Calu3 (cell line): ENCODE results near the gene CSTPP1. TPM values are rescaled to one million over a fixed set of nuclear protein-coding genes. Genes with fewer than 3 reads are reported as not detected.

Experiments used
- BruUV-seq: library from RNA; stranded (reverse); fragments of 400-500 nt; replicated peaks from 2 replicates; lab custom pipeline; 2021; lab: Mats Ljungman, UMichigan
- CTCF ChIA-PET: fragments of 300-600 bp; sonication (Branson Sonifier 250); formaldehyde crosslinking; loops from one replicate; lab custom pipeline; 2022; ENCODE audit warnings: antibody characterized with exemption; lab: Charles Lee
- DNase-seq: peaks from one replicate; pipeline ENCODE4 v3.0.0; 2022
- H3K27ac Mint-ChIP-seq: one replicate; pipeline ENCODE4 v1.8.0; 2022; ENCODE audit warnings: mixed read lengths; ENCODE audit not compliant: unreplicated experiment
- H3K27me3 Mint-ChIP-seq: one replicate; pipeline ENCODE4 v1.8.0; 2022; ENCODE audit warnings: mixed read lengths; ENCODE audit not compliant: unreplicated experiment
- H3K36me3 Mint-ChIP-seq: one replicate; pipeline ENCODE4 v1.8.0; 2022; ENCODE audit warnings: mild to moderate bottlenecking, moderate library complexity, mixed read lengths; ENCODE audit not compliant: insufficient read depth, unreplicated experiment
- H3K4me1 Mint-ChIP-seq: one replicate; pipeline ENCODE4 v1.8.0; 2022; ENCODE audit warnings: mild to moderate bottlenecking, low read depth, mixed read lengths; ENCODE audit not compliant: unreplicated experiment
- H3K4me3 Mint-ChIP-seq: one replicate; pipeline ENCODE4 v1.8.0; 2022; ENCODE audit warnings: mild to moderate bottlenecking, low read depth, moderate library complexity, mixed read lengths; ENCODE audit not compliant: unreplicated experiment
- H3K9me3 Mint-ChIP-seq: one replicate; pipeline ENCODE4 v1.8.0; 2022; ENCODE audit warnings: low read depth, mixed read lengths; ENCODE audit not compliant: unreplicated experiment
- intact Hi-C: fragments of 100-400 bp; cut with micrococcal nuclease; formaldehyde crosslinking; loops from one replicate; pipeline ENCODE4 v1.10.0; 2022; ENCODE audit not compliant: unreplicated experiment
- total RNA-seq: library from RNA; stranded (reverse); gene quantifications from 2 replicates; pipeline ENCODE4 v1.2.3, GENCODE V29; 2022
- TF ChIP-seq, protein P1 (sequence below): fragments of 200-600 bp; IDR thresholded peaks from one replicate; pipeline ENCODE4 v1.8.0; 2022; ENCODE audit warnings: antibody characterized with exemption; ENCODE audit not compliant: unreplicated experiment

The CSTPP1 gene
- total RNA-seq, 1 experiment from 2014 or later = 23.2 TPM

DNA sequence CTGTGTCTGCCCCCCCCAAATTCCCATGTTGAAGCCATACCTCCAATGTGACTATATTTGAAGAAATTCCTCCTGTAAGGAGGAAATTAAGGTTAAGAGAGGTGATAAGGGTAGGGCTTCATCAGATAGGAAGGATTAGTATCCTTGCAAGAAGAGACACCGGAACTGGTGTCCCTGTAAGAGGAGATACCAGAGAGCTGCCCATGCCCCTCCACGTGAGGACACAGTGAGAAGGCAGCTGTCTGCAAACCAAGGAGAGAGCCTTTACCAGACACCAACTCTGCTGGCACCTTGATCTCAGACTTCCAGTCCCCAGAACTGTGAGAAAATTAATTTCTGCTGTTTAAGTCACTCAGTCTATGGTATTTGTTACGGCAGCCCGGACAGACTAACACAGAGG is 130.8 kb downstream of the CSTPP1 start:
- H3K4me3 Mint-ChIP-seq = no peak overlapping the region

DNA sequence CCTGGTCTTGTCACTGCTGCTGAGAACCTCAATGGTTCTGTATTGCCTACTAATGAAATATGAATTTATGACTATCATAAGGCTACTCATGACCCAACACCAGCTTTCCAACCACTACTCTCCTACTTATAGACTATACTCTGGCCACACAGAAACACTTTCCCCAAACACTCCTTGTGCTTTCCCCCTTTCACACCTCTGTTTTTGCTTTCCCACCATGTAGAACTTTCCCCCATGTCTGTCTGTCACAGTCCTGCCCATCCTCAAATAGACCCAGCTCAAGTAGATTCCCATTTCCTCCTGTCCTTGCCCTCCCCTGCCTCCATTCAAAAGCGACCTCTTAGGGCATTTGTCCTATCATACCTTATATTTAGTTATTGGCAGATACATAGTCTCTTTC is 134.2 kb downstream of the CSTPP1 start:
- H3K27ac Mint-ChIP-seq = no peak overlapping the region
- intact Hi-C loops = no loop called here

More for the DNA sequence above, 130.8 kb downstream of the CSTPP1 start:
- Mint-ChIP-seq H3K27ac (no peak overlapping the region), H3K4me1 (peaks cover 11% of the 10 kb centered on the region), H3K36me3 (no peaks in the 10 kb centered on the region), H3K27me3 (no peaks in the 10 kb centered on the region), H3K9me3 (no peaks in the 10 kb centered on the region)
- intact Hi-C loops = no loop called here
- TF ChIP-seq, protein P1, sequence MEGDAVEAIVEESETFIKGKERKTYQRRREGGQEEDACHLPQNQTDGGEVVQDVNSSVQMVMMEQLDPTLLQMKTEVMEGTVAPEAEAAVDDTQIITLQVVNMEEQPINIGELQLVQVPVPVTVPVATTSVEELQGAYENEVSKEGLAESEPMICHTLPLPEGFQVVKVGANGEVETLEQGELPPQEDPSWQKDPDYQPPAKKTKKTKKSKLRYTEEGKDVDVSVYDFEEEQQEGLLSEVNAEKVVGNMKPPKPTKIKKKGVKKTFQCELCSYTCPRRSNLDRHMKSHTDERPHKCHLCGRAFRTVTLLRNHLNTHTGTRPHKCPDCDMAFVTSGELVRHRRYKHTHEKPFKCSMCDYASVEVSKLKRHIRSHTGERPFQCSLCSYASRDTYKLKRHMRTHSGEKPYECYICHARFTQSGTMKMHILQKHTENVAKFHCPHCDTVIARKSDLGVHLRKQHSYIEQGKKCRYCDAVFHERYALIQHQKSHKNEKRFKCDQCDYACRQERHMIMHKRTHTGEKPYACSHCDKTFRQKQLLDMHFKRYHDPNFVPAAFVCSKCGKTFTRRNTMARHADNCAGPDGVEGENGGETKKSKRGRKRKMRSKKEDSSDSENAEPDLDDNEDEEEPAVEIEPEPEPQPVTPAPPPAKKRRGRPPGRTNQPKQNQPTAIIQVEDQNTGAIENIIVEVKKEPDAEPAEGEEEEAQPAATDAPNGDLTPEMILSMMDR = no peak
- no TSS peak for BruUV-seq
- peak; percentile 7 for DNase-seq
- CTCF ChIA-PET = no interaction called here

DNA sequence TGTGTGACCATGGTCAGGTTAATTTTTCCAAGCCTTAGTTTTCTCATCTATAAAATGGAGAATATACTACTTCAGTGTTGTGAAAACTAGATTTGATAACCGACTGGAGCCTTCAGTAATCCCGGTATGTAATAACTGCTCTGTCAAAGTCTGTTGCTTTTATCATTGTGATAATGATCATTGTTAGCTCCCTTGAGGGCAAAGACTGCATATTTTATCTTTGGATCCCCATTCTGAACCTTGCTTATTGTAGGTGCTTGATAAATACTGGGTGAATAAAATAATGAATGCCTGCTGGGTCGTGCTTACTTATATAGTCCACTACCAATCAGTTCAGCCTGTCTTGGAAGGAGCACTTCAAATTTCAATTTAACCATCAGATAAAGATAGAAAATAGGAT is 134.8 kb downstream of the CSTPP1 start:
- Mint-ChIP-seq H3K27me3 (no peaks in the 10 kb centered on the region), H3K36me3 (no peaks in the 10 kb centered on the region), H3K27ac (no peak overlapping the region), H3K4me1 (peaks cover 11% of the 10 kb centered on the region), H3K4me3 (no peak overlapping the region), H3K9me3 (no peaks in the 10 kb centered on the region)
- TF ChIP-seq, protein P1 = no peak
- CTCF ChIA-PET = no interaction called here
- no TSS peak for BruUV-seq
- DNase-seq = no peak
- intact Hi-C loops = no loop called here

More for the DNA sequence above, 134.2 kb downstream of the CSTPP1 start:
- Mint-ChIP-seq H3K9me3 (no peaks in the 10 kb centered on the region), H3K36me3 (no peaks in the 10 kb centered on the region), H3K27me3 (no peaks in the 10 kb centered on the region), H3K4me3 (no peak overlapping the region), H3K4me1 (peaks cover 11% of the 10 kb centered on the region)
- no TSS peak for BruUV-seq
- TF ChIP-seq, protein P1 = no peak
- DNase-seq = no peak
- CTCF ChIA-PET = interaction anchor here (0.6 kb wide), 1 partner anchor 71 kb away, joined by 9 read pairs; no protein-coding TSS in a partner anchor

DNA sequence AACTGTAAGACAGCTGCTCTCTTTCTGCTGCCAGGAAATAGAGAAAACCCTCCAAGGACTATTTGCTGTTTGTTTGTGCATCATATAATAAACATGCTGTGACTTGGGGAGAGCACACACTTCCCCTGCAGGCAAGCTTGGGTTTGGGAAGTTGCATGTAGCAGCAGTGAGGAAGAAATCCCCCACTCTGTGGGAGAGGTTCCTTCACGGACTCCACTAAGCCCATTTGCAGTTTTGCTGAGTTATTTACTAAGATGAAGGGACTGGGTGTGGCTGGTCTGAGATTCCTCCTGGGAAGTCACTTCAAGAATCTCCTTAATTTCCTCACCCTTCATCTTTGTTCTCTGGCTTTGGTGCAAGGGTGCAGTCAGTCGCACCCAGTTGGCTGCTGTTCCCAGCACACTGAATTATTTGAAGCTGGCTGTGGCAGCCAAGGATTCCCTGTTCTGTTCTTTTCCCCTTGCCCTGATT is 135.3 kb downstream of the CSTPP1 start:
- CTCF ChIA-PET = interaction anchor here (0.6 kb wide), 1 partner anchor 665 kb away, joined by 3 read pairs; no protein-coding TSS in a partner anchor
- BruUV-seq = no TSS peak
- Mint-ChIP-seq H3K4me3 (no peak overlapping the region), H3K27ac (no peak overlapping the region), H3K36me3 (no peaks in the 10 kb centered on the region), H3K27me3 (no peaks in the 10 kb centered on the region), H3K9me3 (no peaks in the 10 kb centered on the region), H3K4me1 (peaks cover 10% of the 10 kb centered on the region)
- DNase-seq = no peak
- intact Hi-C loops = no loop called here
- TF ChIP-seq, protein P1 = no peak
